HFF-Myc (cell line): ENCODE measurements around the gene SAMD4B.
A peak's percentile ranks its signal among the peaks of the same experiment; 100 is the strongest.

Experiments
- DNase-seq: peaks from one replicate; pipeline ENCODE4 v3.0.0-alpha.2; 2011; ENCODE audit warnings: low read depth; ENCODE audit errors: extremely low read depth
- H3K4me3 ChIP-seq: replicated peaks from 2 replicates; pipeline ENCODE4 v1.5.1; 2011; ENCODE audit warnings: low read depth, mild to moderate bottlenecking, control low read depth, low read length
- CTCF ChIP-seq: IDR thresholded peaks from 2 replicates; pipeline ENCODE4 v1.5.1; 2012; ENCODE audit warnings: mild to moderate bottlenecking, low read depth, low read length, control low read depth; ENCODE audit errors: missing control alignments

SAMD4B gene

DNA sequence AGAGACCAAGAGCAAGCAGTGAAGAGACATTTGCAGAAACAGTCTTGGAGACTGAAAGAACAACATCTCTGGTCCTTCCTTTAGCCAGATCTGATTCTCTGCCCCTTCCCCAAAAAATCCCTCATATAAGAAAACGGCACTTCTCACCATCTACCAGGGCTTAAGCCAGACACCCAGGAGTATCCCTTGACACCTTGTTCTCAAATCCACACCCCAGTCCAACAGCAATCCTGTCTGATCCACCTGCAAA is 68.5 kb downstream of the SAMD4B start:
- TF ChIP-seq CTCF: no peak
- no peak overlapping the region for H3K4me3 ChIP-seq

DNA sequence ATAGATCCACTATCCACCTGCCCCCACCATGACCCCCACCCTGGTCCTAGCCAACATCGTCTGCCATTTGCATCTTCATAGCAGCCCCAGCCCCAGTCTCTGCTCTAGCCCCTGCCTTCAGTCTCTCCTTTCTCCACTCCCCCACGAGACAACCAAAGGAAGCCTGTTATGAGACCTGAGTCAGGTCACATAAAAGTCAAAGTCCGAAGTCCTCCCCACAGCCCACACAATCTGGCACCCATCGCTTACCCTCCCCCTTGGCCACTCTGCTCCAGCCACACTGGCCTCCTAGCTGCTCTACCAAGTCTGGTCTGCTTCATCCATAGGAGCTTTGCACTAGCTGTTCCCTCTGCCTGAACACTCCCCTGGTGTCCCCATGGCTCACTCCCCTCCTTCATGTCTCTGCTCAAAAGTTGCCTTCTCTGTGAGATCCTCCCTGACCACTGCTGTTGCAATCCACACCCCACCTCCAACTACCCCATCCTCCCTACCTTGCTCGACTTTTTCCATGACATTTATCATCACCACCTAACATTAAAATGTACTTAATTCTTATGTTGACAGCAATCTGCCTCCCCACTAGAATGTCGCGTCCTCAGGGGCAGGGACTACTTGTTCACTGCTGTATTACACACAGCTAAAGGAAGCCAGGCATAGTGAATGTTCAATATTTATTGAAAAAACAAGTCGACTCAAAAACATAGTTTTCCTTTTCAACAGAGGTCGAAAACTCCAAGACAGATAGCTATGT is 69.0 kb downstream of the SAMD4B start:
- DNase-seq: no peak
- H3K4me3 ChIP-seq: no peak overlapping the region
- no peak for TF ChIP-seq CTCF

More for the DNA sequence above, 68.5 kb downstream of the SAMD4B start:
- no peak for DNase-seq

DNA sequence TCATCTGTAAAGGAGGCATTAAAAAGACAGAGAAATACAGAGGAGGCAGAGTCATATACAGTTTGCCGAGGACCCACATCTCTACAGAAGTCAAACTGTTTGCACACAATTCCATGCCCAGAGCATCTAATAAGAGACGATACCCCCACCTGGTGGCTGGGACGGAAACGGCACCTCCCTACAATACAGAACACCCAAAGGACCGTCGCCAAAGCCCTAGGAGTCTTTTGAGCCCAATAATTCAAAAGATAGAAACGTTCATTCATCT is 69.5 kb downstream of the SAMD4B start:
- H3K4me3 ChIP-seq: peak overlapping the region; percentile 87; the same call in 1 of the 2 replicates
- peak; percentile 90 for TF ChIP-seq CTCF
- DNase-seq: peak; percentile 91

GRCh38 chr19:39412100-39412866 is 70.1 kb downstream of the SAMD4B start, which contains the start of gene PLEKHG2:
TSS of gene PLEKHG2 (plus strand) at chr19:39412669. CDS start at chr19:39414087, 1,418 bp downstream.
- TF ChIP-seq CTCF: peak; percentile 79
- H3K4me3 ChIP-seq: peak within 1 kb of the TSS; percentile 87
- DNase-seq: peak; percentile 98

DNA sequence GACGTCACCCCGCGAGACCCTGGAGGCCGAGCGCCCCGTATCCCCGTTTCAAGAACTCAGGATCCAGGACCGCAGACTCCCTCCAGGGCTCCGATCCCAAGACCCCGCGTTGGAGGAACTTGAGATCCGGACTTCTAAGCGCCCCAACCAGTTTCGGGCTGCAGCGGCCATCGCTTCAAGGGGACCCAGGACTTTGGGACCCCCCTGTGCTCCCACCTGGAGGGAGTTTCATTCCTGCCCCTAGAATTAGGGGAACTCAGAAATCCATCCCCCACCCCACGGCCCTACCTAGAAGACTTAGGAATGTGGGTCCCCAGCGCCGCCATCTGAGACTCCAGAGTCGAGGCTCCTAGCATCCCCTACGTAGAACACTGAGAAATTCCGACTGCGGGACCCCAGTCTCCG is 70.6 kb downstream of the SAMD4B start:
- no peak for DNase-seq
- H3K4me3 ChIP-seq: peak overlapping the region; percentile 87
- no peak for TF ChIP-seq CTCF

DNA sequence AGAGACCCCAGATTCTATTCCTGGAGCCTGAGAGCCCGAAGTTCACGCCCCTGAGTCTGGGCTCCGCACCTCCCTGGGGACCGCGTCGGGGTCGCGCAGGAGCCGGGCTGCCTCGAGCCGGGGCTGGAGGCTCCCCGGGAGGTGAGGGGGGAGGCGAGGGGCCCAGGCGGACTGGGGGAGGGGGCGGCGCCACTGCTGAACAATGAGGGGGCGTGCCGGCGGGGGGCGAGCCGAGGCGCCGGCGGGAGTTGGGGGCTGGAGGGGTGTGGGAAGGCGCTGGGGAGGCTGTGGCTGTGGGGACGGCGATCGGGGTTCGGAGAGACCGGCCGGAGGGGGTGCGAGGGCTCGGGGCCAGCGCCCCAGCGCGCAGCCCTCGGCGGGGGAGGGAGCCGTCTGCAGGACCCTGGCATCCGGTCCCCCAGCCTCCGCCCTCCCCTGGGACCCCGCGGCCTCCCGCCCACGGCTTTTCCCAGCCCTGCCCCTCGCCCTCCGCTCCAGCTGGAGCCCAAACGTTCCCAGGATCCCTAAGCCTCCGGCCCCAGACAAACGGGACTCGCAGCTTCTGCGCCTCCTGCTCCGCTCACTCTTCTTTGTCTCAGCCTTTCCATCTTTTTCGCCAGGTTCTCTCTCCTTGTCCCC is 71.2 kb downstream of the SAMD4B start:
- peak overlapping the region; percentile 87 for H3K4me3 ChIP-seq
- TF ChIP-seq CTCF: no peak
- no peak for DNase-seq
